Measurements from ENCODE around the gene ATP5PD. TPM values are rescaled to one million over a fixed set of nuclear protein-coding genes. Genes with fewer than 3 reads are reported as not detected.

The ATP5PD gene
- total and polyA plus RNA-seq, 9 donors = 137 to 331 (median 157) TPM

- Histone ChIP-seq H3K27ac (no peak overlapping the region), H3K4me3 (no peak overlapping the region), H3K36me3 (no peaks in the 10 kb centered on the region), H3K4me1 (ENCODE audit: insufficient read depth) (no peaks in the 10 kb centered on the region), H3K9me3 (no peaks in the 10 kb centered on the region), H3K27me3 (no peaks in the 10 kb centered on the region)
- TF ChIP-seq CTCF (IDR thresholded peaks at IDR 0.05) (no peak), EP300 (IDR thresholded peaks at IDR 0.05) (no peak), POLR2A (IDR thresholded peaks at IDR 0.05) (no peak)
- no peak for DNase-seq
- intact Hi-C loops (cut with DNase I) = loop anchor here in 1 of 4 donors (10.0 kb wide), 1 partner anchor 129 kb away; no protein-coding TSS in a partner anchor
- WGBS, 3 donors = 73 to 80% (median 75%) methylated on average over 6 of the region's 6 CpGs
Observed at GRCh38 chr17:75065562-75066151, 18.9 kb upstream of the ATP5PD start.

GRCh38 chr17:75064867-75065561 is 18.2 kb upstream of the ATP5PD start:
- Histone ChIP-seq H3K36me3 (no peaks in the 10 kb centered on the region), H3K9me3 (no peaks in the 10 kb centered on the region), H3K27me3 (no peaks in the 10 kb centered on the region), H3K4me1 (ENCODE audit: insufficient read depth) (no peaks in the 10 kb centered on the region), H3K4me3 (no peak overlapping the region), H3K27ac (no peak overlapping the region)
- 87 to 93% (median 91%) methylated on average over 18 of the region's 18 CpGs for WGBS, 3 donors
- no peak for DNase-seq
- no peak for TF ChIP-seq CTCF (IDR thresholded peaks at IDR 0.05)
- no peak for TF ChIP-seq EP300 (IDR thresholded peaks at IDR 0.05)
- TF ChIP-seq POLR2A (IDR thresholded peaks at IDR 0.05) = no peak
- intact Hi-C loops (cut with DNase I) = loop anchor here in 1 of 4 donors (10.0 kb wide), 1 partner anchor 130 kb away; no protein-coding TSS in a partner anchor

- Histone ChIP-seq H3K4me1 (ENCODE audit: insufficient read depth) (peaks cover under 1% of the 10 kb centered on the region), H3K4me3 (no peak overlapping the region), H3K27me3 (no peaks in the 10 kb centered on the region), H3K36me3 (no peaks in the 10 kb centered on the region), H3K27ac (no peak overlapping the region), H3K9me3 (no peaks in the 10 kb centered on the region)
- WGBS, 3 donors = 78 to 85% (median 82%) methylated on average over 8 of the region's 8 CpGs
- TF ChIP-seq POLR2A (IDR thresholded peaks at IDR 0.05) (no peak), CTCF (IDR thresholded peaks at IDR 0.05) (no peak)
- DNase-seq = no peak
- intact Hi-C loops (cut with DNase I) = loop anchor here in 1 of 4 donors (10.0 kb wide), 1 partner anchor 130 kb away; no protein-coding TSS in a partner anchor
Observed at GRCh38 chr17:75064460-75064859, 17.7 kb upstream of the ATP5PD start.

- no peak for TF ChIP-seq CTCF (IDR thresholded peaks at IDR 0.05)
- no peaks in the 10 kb centered on the region for H3K36me3 ChIP-seq
- 90 to 95% (median 91%) methylated on average over 11 of the region's 11 CpGs for WGBS, 3 donors
- no peaks in the 10 kb centered on the region for H3K9me3 ChIP-seq
- peaks cover 2% of the 10 kb centered on the region for H3K4me1 ChIP-seq (ENCODE audit: insufficient read depth)
- H3K4me3 ChIP-seq = no peak overlapping the region
- no peak overlapping the region for H3K27ac ChIP-seq
- intact Hi-C loops (cut with DNase I) = loop anchor here in 1 of 4 donors (10.0 kb wide), 1 partner anchor 131 kb away; no protein-coding TSS in a partner anchor
- no peaks in the 10 kb centered on the region for H3K27me3 ChIP-seq
- DNase-seq = no peak
Observed at GRCh38 chr17:75064040-75064439, 17.3 kb upstream of the ATP5PD start.

Measured in ovary (tissue), 9 donors.